ENCODE data around the gene MNX1. TPM values are rescaled to one million over a fixed set of nuclear protein-coding genes. Genes with fewer than 3 reads are reported as not detected.

The MNX1 gene
- polyA plus RNA-seq, 1 donor from 2014 or later = not detected

GRCh38 chr7:157023589-157023905 is 13.1 kb upstream of the MNX1 start:
- Histone ChIP-seq H3K9ac (ENCODE audit: low read length) (no peak overlapping the region), H3K27ac (ENCODE audit: low read length) (no peak overlapping the region), H3K4me3 (ENCODE audit: low read length) (no peak overlapping the region), H3K9me2 (ENCODE audit: insufficient read depth, low read length) (no peaks in the 10 kb centered on the region), H3K27me3 (ENCODE audit: insufficient read depth, low read depth, low read length) (peaks cover 99% of the 10 kb centered on the region), H3F3A (ENCODE audit: insufficient read depth, low read length, poor library complexity, severe bottlenecking) (no peaks in the 10 kb centered on the region), H3K79me2 (replicated peaks; ENCODE audit: insufficient read depth, low read length) (no peaks in the 10 kb centered on the region), H4K20me1 (ENCODE audit: insufficient read depth) (no peaks in the 10 kb centered on the region), H3K4me2 (ENCODE audit: low read length) (no peak overlapping the region), H3K36me3 (ENCODE audit: insufficient read depth, low read length) (no peaks in the 10 kb centered on the region), H2AFZ (ENCODE audit: low read depth, low read length) (no peak overlapping the region), H3K9me3 (ENCODE audit: low read length) (peaks cover 7% of the 10 kb centered on the region)
- TF ChIP-seq CTCF (IDR thresholded peaks at IDR 0.05; ENCODE audit: poor library complexity, severe bottlenecking) (no peak), MXI1 (conservative IDR thresholded peaks at IDR 0.05; ENCODE audit: poor library complexity, severe bottlenecking) (no peak), EZH2 (IDR thresholded peaks at IDR 0.05; ENCODE audit: borderline replicate concordance, insufficient read depth, low read length, poor library complexity, severe bottlenecking) (no peak), REST (IDR thresholded peaks at IDR 0.05; ENCODE audit: borderline replicate concordance) (no peak), SMC3 (conservative IDR thresholded peaks at IDR 0.05; ENCODE audit: poor library complexity) (no peak), TAF1 (IDR thresholded peaks at IDR 0.05; ENCODE audit: low read depth) (no peak), POLR2AphosphoS5 (IDR thresholded peaks at IDR 0.05) (no peak), EP300 (conservative IDR thresholded peaks at IDR 0.05; ENCODE audit: poor library complexity, severe bottlenecking) (no peak), RAD21 (conservative IDR thresholded peaks at IDR 0.05) (no peak)

- H3K9me3 ChIP-seq (ENCODE audit: low read length) = peaks cover 7% of the 10 kb centered on the region
- no peaks in the 10 kb centered on the region for H3F3A ChIP-seq (ENCODE audit: insufficient read depth, low read length, poor library complexity, severe bottlenecking)
- H3K4me3 ChIP-seq (ENCODE audit: low read length) = no peak overlapping the region
- H3K27ac ChIP-seq (ENCODE audit: low read length) = no peak overlapping the region
- H3K9me2 ChIP-seq (ENCODE audit: insufficient read depth, low read length) = no peaks in the 10 kb centered on the region
- H3K4me2 ChIP-seq (ENCODE audit: low read length) = no peak overlapping the region
- peaks cover 100% of the 10 kb centered on the region for H3K27me3 ChIP-seq (ENCODE audit: insufficient read depth, low read depth, low read length)
- no peaks in the 10 kb centered on the region for H3K79me2 ChIP-seq (replicated peaks; ENCODE audit: insufficient read depth, low read length)
- no peak overlapping the region for H2AFZ ChIP-seq (ENCODE audit: low read depth, low read length)
- no peaks in the 10 kb centered on the region for H3K36me3 ChIP-seq (ENCODE audit: insufficient read depth, low read length)
- H4K20me1 ChIP-seq (ENCODE audit: insufficient read depth) = no peaks in the 10 kb centered on the region
- no peak overlapping the region for H3K9ac ChIP-seq (ENCODE audit: low read length)
- TF ChIP-seq TAF1 (IDR thresholded peaks at IDR 0.05; ENCODE audit: low read depth) (no peak), EP300 (conservative IDR thresholded peaks at IDR 0.05; ENCODE audit: poor library complexity, severe bottlenecking) (no peak), POLR2AphosphoS5 (IDR thresholded peaks at IDR 0.05) (no peak), MXI1 (conservative IDR thresholded peaks at IDR 0.05; ENCODE audit: poor library complexity, severe bottlenecking) (no peak), CTCF (IDR thresholded peaks at IDR 0.05; ENCODE audit: poor library complexity, severe bottlenecking) (no peak)
Observed at GRCh38 chr7:157022681-157023588, 12.5 kb upstream of the MNX1 start.

Data from neural cell (in vitro differentiated cells).